AG10803 (cell line): Measurements from ENCODE around the gene PKN2.

ENCODE experiments used
- DNase-seq: peaks from one replicate; pipeline ENCODE4 v3.0.0; 2010; ENCODE audit warnings: low read depth
- H3K4me3 ChIP-seq: 2 replicates; pipeline ENCODE4 v1.5.1; 2011; ENCODE audit warnings: mild to moderate bottlenecking, low read length, control low read depth
- TF ChIP-seq, protein P1 (sequence below): conservative IDR thresholded peaks from 2 replicates; pipeline ENCODE4 v1.5.1; 2011; ENCODE audit warnings: mild to moderate bottlenecking, low read length, control low read depth, inconsistent platforms

Gene PKN2

DNA sequence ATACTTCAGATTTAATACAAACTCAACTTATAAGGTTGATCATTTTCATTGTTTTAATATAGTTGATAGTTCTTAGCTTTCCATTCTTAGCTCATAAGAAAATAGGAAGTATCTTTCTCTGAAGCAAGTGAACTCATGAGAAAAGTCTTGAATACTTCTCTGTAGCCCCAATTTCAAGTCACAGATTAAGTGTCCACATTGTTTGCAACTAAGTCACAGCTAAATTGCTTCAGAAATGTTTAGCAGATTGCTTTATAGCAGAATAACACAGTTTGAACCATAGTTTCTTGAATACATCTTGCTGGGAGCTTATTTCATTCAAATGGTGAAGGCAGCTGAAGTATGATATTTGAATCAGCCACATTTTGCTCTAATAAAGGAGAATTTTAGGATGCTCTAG lies 10.6 kb upstream of the PKN2 start:
- TF ChIP-seq, protein P1, sequence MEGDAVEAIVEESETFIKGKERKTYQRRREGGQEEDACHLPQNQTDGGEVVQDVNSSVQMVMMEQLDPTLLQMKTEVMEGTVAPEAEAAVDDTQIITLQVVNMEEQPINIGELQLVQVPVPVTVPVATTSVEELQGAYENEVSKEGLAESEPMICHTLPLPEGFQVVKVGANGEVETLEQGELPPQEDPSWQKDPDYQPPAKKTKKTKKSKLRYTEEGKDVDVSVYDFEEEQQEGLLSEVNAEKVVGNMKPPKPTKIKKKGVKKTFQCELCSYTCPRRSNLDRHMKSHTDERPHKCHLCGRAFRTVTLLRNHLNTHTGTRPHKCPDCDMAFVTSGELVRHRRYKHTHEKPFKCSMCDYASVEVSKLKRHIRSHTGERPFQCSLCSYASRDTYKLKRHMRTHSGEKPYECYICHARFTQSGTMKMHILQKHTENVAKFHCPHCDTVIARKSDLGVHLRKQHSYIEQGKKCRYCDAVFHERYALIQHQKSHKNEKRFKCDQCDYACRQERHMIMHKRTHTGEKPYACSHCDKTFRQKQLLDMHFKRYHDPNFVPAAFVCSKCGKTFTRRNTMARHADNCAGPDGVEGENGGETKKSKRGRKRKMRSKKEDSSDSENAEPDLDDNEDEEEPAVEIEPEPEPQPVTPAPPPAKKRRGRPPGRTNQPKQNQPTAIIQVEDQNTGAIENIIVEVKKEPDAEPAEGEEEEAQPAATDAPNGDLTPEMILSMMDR = no peak
- DNase-seq = no peak
- H3K4me3 ChIP-seq = no peak overlapping the region

- TF ChIP-seq, protein P1 = no peak
- no peak overlapping the region for H3K4me3 ChIP-seq
- no peak for DNase-seq
These were observed 5.7 kb upstream of the PKN2 start for GRCh38 chr1:88678405-88678804.

- TF ChIP-seq, protein P1 = no peak
- no peak overlapping the region for H3K4me3 ChIP-seq
- no peak for DNase-seq
These were observed 3.6 kb upstream of the PKN2 start for GRCh38 chr1:88680471-88680870.

DNA sequence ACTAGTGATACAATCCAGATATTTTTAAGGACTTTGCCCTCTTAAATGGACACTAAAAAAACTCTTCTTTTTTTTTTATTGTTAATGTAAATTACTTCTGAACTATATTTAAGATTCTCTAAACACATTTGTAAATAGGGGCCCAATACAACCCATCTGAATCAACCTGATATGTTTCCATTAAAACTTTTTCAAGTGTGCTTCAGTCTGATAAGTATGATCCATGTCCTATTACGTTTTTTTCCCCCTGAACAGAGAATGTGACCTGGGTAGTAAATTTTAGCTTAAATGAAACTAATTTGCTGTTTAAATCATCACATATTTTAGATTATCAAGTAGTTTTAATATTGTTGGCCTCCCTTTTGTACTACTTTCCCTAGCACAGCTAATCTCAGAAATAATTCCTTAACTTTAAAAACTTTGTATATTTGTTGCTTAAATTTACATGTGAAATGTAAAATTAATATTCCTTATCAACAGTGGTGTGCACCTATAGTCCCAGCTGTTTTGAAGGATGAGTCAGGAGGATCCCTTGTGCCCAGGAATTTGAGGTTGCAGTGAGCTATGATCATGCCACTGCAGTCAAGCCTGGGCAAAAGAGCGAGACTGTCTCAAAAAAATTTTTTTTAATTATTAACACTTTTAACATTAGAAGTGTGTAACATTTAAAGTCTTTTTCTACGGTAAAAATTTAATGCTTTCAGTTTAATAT lies 3.0 kb upstream of the PKN2 start:
- no peak for DNase-seq
- TF ChIP-seq, protein P1 = no peak
- no peak overlapping the region for H3K4me3 ChIP-seq

DNA sequence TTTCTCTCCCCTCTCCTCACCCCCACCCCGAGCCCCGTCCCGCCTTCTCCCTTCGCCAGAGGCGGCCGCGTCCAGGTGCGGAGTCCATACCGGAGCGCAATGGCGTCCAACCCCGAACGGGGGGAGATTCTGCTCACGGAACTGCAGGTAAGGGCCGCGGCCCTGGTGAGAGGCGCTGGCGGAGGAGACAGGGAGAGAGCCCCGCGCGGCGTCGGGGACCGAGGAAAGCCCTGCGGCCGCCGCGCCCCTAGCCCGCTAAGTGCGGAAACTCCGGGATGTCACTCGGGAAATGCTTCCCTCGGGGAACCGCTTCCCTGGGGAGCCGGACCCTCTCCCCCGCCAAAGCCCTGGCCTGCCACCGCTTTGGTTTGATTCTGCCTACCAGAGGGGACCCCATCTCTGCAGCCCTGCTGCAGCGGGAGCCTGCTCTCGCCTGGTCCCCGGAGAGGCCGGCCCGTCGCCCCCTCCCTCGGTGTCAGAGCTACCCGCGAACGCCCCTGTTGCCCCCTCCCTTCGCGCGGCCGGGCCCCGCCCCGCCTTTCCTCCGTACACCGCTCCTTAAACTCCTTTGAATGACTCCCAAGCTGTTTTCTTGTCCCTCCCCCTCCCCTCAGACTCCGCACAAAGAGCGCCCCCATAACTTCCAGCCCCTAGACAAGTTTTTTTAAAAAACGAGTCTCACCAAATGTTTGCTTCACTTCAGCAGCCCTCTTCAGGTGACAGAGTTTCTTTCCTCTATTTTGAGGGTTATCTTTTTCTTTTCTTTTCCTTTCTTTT lies 597 bp downstream of the PKN2 start:
- peak; percentile 23 for DNase-seq
- H3K4me3 ChIP-seq = peak overlapping the region; percentile 78
- TF ChIP-seq, protein P1 = 0 out of 2 replicates have a peak, but pooled peaks have one; percentile 4

DNA sequence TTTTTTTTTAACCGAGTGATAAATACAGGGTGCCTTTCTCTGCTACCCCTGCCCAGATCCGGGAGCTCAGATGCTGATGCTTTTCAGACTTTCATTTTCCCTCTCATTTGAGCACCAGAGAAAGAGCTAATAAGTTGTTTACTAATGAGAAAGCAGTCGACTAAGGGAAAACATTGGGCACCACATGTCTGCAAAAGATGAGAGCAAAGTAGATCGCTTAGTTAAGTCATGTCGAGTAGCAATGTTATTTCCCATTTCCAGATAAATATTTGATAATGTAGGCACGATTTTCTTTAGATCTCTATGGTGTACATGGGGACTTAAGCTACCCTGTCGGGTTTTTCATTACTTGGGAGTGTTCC lies 1.2 kb downstream of the PKN2 start:
- peak overlapping the region; percentile 78 for H3K4me3 ChIP-seq
- DNase-seq = no peak
- TF ChIP-seq, protein P1 = no peak

DNA sequence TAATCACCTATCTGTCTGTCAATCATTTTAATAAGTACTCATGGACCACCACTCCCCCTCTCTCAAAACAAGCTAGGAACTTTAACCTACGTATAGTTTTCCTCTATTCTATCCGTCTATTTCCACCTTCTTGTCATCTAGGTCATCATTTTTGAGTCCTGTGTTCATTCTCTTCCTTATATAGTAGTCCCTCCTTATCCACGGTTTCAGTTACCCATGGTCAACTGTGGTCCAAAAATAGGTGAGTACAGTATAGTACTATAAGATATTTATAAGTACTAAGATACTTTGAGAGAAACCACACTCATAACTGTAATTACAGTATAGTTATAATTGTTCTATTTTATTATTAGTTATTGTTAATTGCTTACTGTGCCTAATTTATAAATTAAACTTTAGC lies 7.5 kb downstream of the PKN2 start:
- no peak overlapping the region for H3K4me3 ChIP-seq
- TF ChIP-seq, protein P1 = no peak
- no peak for DNase-seq
